Measurements from ENCODE around the gene PIP5KL1. TPM values are rescaled to one million over a fixed set of nuclear protein-coding genes. Genes with fewer than 3 reads are reported as not detected.

PIP5KL1 gene
- total RNA-seq, 1 experiment from 2014 or later, result 16.8 TPM

- TF ChIP-seq ARID4B (CRISPR knock-in tag; IDR thresholded peaks at IDR 0.05; ENCODE audit: borderline replicate concordance) (no peak), FOXK1 (CRISPR knock-in tag; IDR thresholded peaks at IDR 0.05) (no peak), SP1 (CRISPR knock-in tag; conservative IDR thresholded peaks at IDR 0.05) (no peak), SOX15 (CRISPR knock-in tag; IDR thresholded peaks at IDR 0.05) (no peak), ZNF396 (CRISPR knock-in tag; IDR thresholded peaks at IDR 0.05; ENCODE audit: borderline replicate concordance) (no peak), ZSCAN18 (CRISPR knock-in tag; IDR thresholded peaks at IDR 0.05) (no peak), GABPB1 (CRISPR knock-in tag; IDR thresholded peaks at IDR 0.05) (no peak)
These were observed 46.1 kb downstream of the PIP5KL1 start (continued) for GRCh38 chr9:127884427-127884911.

- Mint-ChIP-seq H3K36me3 (peaks cover 24% of the 10 kb centered on the region), H3K27me3 (ENCODE audit: low read depth) (no peaks in the 10 kb centered on the region), H3K4me3 (no peak overlapping the region), H3K4me1 (peaks cover 16% of the 10 kb centered on the region), H3K27ac (peak overlapping the region; percentile 65), H3K9me3 (no peaks in the 10 kb centered on the region)
- CTCF ChIA-PET, result interaction anchor here (2.2 to 3.6 kb wide), 2 partner anchors 15 to 33 kb away, joined by 7 to 32 read pairs; partner anchors contain the start of gene ST6GALNAC4
- ATAC-seq, result no peak
- no peak for DNase-seq (ENCODE audit: low spot score)
- POLR2A ChIA-PET, result interaction anchor here (1.0 kb wide), 1 partner anchor 11 kb away, joined by 3 read pairs; no protein-coding TSS in a partner anchor
- TF ChIP-seq KAT7 (CRISPR knock-in tag; IDR thresholded peaks at IDR 0.05; ENCODE audit: borderline replicate concordance), result no peak
- TF ChIP-seq MYBL2 (CRISPR knock-in tag; IDR thresholded peaks at IDR 0.05), result no peak
- TF ChIP-seq ZNF532 (CRISPR knock-in tag; IDR thresholded peaks at IDR 0.05; ENCODE audit: borderline replicate concordance), result no peak
- TF ChIP-seq E2F1 (CRISPR knock-in tag; IDR thresholded peaks at IDR 0.05), result no peak
- TF ChIP-seq ATF6 (CRISPR knock-in tag; IDR thresholded peaks at IDR 0.05), result no peak
- no peak for TF ChIP-seq ZNF317 (CRISPR knock-in tag; IDR thresholded peaks at IDR 0.05; ENCODE audit: borderline replicate concordance, low read depth)
- no peak for TF ChIP-seq IRF1 (CRISPR knock-in tag; IDR thresholded peaks at IDR 0.05)
- TF ChIP-seq JAZF1 (CRISPR knock-in tag; IDR thresholded peaks at IDR 0.05), result no peak
- TF ChIP-seq ELF4 (CRISPR knock-in tag; IDR thresholded peaks at IDR 0.05; ENCODE audit: low read depth), result no peak
- no peak for TF ChIP-seq FOXP4 (CRISPR knock-in tag; IDR thresholded peaks at IDR 0.05)
- no peak for TF ChIP-seq ERG (CRISPR knock-in tag; IDR thresholded peaks at IDR 0.05)
These were observed 46.6 kb downstream of the PIP5KL1 start for GRCh38 chr9:127883959-127884358.
